Breast epithelium (tissue), 3 donors: ENCODE results near the gene GSTM1.

Source experiments
- POLR2AphosphoS5 ChIP-seq, 3 donors: sonication (generic); formaldehyde crosslinking; IDR thresholded peaks; one replicate each; pipeline ENCODE4 v1.6.1; 2017; ENCODE audit warnings: antibody characterized with exemption in 3 of 3
- TF ChIP-seq, protein P1 (sequence below), 3 donors: fragments of 450-650 bp; IDR thresholded peaks; one replicate each; pipeline ENCODE4 v1.5.1; 2016 to 2017; ENCODE audit warnings: antibody characterized with exemption in 3 of 3, mild to moderate bottlenecking in 3 of 3, moderate library complexity in 3 of 3

DNA sequence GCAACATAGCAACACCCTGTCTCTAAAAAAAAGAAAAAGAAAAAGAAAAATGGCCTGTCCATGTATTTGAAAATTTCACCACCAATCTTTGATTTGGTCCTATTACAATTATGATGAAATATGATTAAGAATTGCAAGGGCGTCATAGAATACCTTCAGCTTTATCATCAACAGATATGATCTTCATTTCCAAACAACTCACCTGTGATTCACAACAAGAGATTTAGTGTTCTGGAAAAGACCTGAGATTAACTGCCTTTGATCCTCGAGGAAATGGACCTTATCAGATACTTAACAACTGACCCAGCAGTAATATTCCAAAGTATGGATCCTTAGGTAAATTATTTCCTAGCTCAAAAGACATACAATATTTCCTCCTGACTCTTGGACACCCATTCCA, 35.2 kb upstream of the GSTM1 start:
- TF ChIP-seq, protein P1, sequence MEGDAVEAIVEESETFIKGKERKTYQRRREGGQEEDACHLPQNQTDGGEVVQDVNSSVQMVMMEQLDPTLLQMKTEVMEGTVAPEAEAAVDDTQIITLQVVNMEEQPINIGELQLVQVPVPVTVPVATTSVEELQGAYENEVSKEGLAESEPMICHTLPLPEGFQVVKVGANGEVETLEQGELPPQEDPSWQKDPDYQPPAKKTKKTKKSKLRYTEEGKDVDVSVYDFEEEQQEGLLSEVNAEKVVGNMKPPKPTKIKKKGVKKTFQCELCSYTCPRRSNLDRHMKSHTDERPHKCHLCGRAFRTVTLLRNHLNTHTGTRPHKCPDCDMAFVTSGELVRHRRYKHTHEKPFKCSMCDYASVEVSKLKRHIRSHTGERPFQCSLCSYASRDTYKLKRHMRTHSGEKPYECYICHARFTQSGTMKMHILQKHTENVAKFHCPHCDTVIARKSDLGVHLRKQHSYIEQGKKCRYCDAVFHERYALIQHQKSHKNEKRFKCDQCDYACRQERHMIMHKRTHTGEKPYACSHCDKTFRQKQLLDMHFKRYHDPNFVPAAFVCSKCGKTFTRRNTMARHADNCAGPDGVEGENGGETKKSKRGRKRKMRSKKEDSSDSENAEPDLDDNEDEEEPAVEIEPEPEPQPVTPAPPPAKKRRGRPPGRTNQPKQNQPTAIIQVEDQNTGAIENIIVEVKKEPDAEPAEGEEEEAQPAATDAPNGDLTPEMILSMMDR (IDR thresholded peaks at IDR 0.05): no peak
- TF ChIP-seq POLR2AphosphoS5 (IDR thresholded peaks at IDR 0.05): no peak
